Heart left ventricle (tissue), 16 donors: ENCODE data around the gene PTPRN2. TPM values are rescaled to one million over a fixed set of nuclear protein-coding genes. Genes with fewer than 3 reads are reported as not detected.

Experiments used
- ATAC-seq, 4 donors: fragments of 200-7000 bp; cut with Tn5 transposase; one replicate each; pipeline ENCODE4 v1.9.1; 2020 to 2022; ENCODE audit warnings: moderate library complexity in 4 of 4, mild to moderate bottlenecking in 3 of 4, moderate number of reproducible peaks in 1 of 4
- DNase-seq, 5 donors: peaks; one replicate each; pipeline ENCODE4 v3.0.0-alpha.2; 2020
- H3K27ac ChIP-seq, 12 donors: fragments of 200-600 bp; sonication (generic) in 4 of 12; one replicate each; pipeline versions ENCODE4 v1.5.0 to v1.8.0; 2016 to 2022; ENCODE audit warnings: mild to moderate bottlenecking in 2 of 12
- H3K27me3 ChIP-seq, 9 donors: fragments of 200-600 bp; sonication (generic) in 2 of 9; one replicate each; pipeline versions ENCODE4 v1.5.1 to v1.8.0; 2016 to 2022; ENCODE audit warnings: mild to moderate bottlenecking in 3 of 9
- H3K36me3 ChIP-seq, 9 donors: fragments of 200-600 bp; sonication (generic) in 2 of 9; one replicate each; pipeline versions ENCODE4 v1.5.0 to v1.8.0; 2018 to 2022; ENCODE audit warnings: mild to moderate bottlenecking in 2 of 9
- H3K4me1 ChIP-seq, 12 donors: fragments of 200-600 bp; sonication (generic) in 4 of 12; one replicate each; pipeline versions ENCODE4 v1.5.0 to v1.8.0; 2016 to 2022; ENCODE audit warnings: mild to moderate bottlenecking in 3 of 12
- H3K4me3 ChIP-seq, 12 donors: fragments of 200-600 bp; sonication (generic) in 4 of 12; one replicate each; pipeline versions ENCODE4 v1.5.0 to v1.8.0; 2017 to 2022; ENCODE audit warnings: mild to moderate bottlenecking in 9 of 12, moderate library complexity in 4 of 12
- H3K9me3 ChIP-seq, 12 donors: fragments of 200-600 bp; sonication (generic) in 4 of 12; one replicate each; pipeline versions ENCODE4 v1.5.0 to v1.8.0; 2016 to 2022; ENCODE audit warnings: mild to moderate bottlenecking in 1 of 12
- CTCF ChIP-seq, 12 donors: fragments of 200-600 bp; sonication (generic) in 4 of 12; IDR thresholded peaks; one replicate each; pipeline versions ENCODE4 v1.5.0 to v1.8.0; 2018 to 2022; ENCODE audit warnings: antibody characterized with exemption in 12 of 12, mild to moderate bottlenecking in 5 of 12
- POLR2A ChIP-seq, 2 donors: fragments of 450-650 bp; IDR thresholded peaks; one replicate each; pipeline ENCODE4 v1.6.1; 2017; ENCODE audit warnings: antibody characterized with exemption in 2 of 2, mild to moderate bottlenecking in 2 of 2, moderate library complexity in 2 of 2
- WGBS, 4 donors: extraction: QIAGEN DNeasy Blood & Tissue Kit in 2 of 4; methylation state at CpG; one replicate each; pipeline versions ENCODE4 v1.1.5 to v1.1.7; 2013 to 2018; 5-methylcytosine and 5-hydroxymethylcytosine counted together
- intact Hi-C, 10 donors: fragments of 100-400 bp; cut with DNase I; formaldehyde crosslinking; loops; one replicate each; pipeline versions ENCODE4 v1.11.1 to v1.14.2; 2022
- polyA plus RNA-seq, 2 donors: library from polyadenylated mRNA; stranded (reverse); fragments of 200-250 nt; gene quantifications; one replicate each; pipeline ENCODE4 v1.2.3, GENCODE V29; 2013
- total RNA-seq, 9 donors: library from RNA; depleted of rRNA in 2 of 9; stranded (reverse); fragments of >200 nt in 2 of 9; fragmentation: NEBNext Ultra II Directional in 3 of 9; extraction: Animal tissue kit (Norgen Biotek cat#: 25700) in 3 of 9; gene quantifications; one replicate each; pipeline versions ENCODE4 v1.1.0 to v1.2.4, GENCODE V29; 2016 to 2023
- donor health status: ischemic (EF 13 %, LVEDD 7.1; RV severe dilation, severe dysfunction).
- donor health status: healthy with polysubstance abuse.
- donor health status: DM: no; HTN: yes; CAD: no.
- donor health status: DM: no; HTN: no; CAD: no.
- donor health status: ischemic (EF 25% LVEDD 6.9; RV normal size, moderate dysfunction).
- donor health status: ischemic (EF 25% LVEDD 5.7; RV mildly dilated, moderate dysfunction).
- donor health status: healthy.
- donor health status: DM: yes; HTN: yes; CAD: no.
- donor health status: ischemic (EF 35%, LVEDD 5.7; RV mildly dilated, moderate dysfunction).
- donor health status: nonischemic (EF 11% LVEDD 7.7; RV severe dilation, severe dysfunction).
- donor health status: DM: yes; HTN: yes; CAD: no.
- donor health status: PGD.
- donor health status: ischemic (EF 29% LVEDD 5.4; RV normal size, mild dysfunction).
- donor health status: nonischemic (EF 23%, LVEDD 6.1; RV moderate dilation, normal function).

PTPRN2 gene
- total and polyA plus RNA-seq, 11 donors, result 0.61 to 2.3 (median 1.3) TPM

DNA sequence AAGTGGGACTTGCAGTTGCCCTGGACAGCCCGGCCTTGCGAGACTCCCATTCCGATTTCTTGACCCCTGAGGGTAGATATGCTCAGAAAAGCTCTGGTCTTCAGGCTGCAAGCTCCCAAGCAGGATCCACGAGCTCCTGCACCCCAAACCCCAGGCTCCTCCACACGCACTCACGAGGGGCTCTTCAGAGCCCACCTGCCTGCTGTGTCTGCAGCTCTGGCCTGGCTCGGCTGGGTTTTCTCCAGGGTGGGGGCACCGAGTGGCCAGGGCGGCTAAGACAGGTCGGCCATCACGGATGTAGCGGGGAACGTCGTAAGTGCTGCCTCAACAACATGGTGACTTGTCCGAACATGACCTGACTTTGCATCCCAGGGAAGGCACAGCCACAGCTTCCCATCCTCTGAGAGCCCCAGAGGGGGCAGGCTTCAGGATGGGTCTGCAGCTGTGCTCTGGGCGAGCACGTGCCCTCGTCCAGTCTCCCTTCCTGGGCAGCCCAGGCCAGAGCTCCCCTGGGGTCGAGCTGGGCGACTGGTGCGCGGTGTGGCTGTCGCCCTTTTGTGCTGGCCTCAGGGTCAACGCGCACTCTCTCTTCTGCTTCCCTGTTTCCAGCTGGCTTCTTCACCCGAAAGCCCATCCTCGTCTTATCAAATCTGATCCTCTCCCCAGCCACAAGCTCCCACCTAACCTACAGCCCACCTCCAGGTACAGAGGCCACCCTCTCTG lies 835.5 kb downstream of the PTPRN2 start:
- WGBS, 4 donors, result 83 to 92% (median 86%) methylated on average over 26 to 27 of the region's 27 CpGs
- H3K4me3 ChIP-seq, result no peak overlapping the region

DNA sequence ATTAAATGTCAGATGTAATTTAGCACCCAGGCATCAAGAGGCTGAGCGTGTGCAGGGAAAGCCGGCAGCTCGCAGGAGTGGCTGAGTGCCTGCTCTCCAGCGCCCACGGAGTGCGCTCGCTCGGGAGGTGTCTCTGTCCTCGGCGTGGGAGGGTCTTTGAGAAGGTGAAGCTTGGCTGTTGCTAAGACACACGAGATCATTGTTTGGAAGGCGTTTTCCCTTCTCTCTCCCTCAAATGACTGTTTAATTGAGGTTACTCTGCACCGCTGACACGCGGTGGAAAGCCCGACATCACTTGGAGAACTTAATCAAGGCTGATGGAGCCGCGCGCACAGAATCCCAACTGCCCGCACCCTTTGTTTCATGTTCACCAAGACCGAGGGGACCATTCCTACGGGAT lies 836.2 kb downstream of the PTPRN2 start:
- Histone ChIP-seq H3K9me3 (no peaks in the 10 kb centered on the region), H3K4me1 (no peaks in the 10 kb centered on the region), H3K27me3 (peaks cover 0 to 13% (median 0%) of the 10 kb centered on the region in 9 donors), H3K4me3 (no peak overlapping the region), H3K36me3 (no peaks in the 10 kb centered on the region), H3K27ac (no peak overlapping the region)
- ATAC-seq, result no peak
- no peak for TF ChIP-seq POLR2A (IDR thresholded peaks at IDR 0.05)
- no peak for TF ChIP-seq CTCF (IDR thresholded peaks at IDR 0.05)
- WGBS, 4 donors, result 82 to 87% (median 86%) methylated on average over 22 of the region's 22 CpGs
- DNase-seq, result no peak
- intact Hi-C loops, result no loop called here

More for the DNA sequence above, 835.5 kb downstream of the PTPRN2 start:
- intact Hi-C loops, result no loop called here
- ATAC-seq (no peak), DNase-seq (no peak)
- Histone ChIP-seq H3K27ac (no peak overlapping the region), H3K9me3 (no peaks in the 10 kb centered on the region), H3K4me1 (no peaks in the 10 kb centered on the region), H3K27me3 (peaks cover 0 to 13% (median 0%) of the 10 kb centered on the region in 9 donors), H3K36me3 (no peaks in the 10 kb centered on the region)
- TF ChIP-seq CTCF (IDR thresholded peaks at IDR 0.05) (no peak), POLR2A (IDR thresholded peaks at IDR 0.05) (no peak)

DNA sequence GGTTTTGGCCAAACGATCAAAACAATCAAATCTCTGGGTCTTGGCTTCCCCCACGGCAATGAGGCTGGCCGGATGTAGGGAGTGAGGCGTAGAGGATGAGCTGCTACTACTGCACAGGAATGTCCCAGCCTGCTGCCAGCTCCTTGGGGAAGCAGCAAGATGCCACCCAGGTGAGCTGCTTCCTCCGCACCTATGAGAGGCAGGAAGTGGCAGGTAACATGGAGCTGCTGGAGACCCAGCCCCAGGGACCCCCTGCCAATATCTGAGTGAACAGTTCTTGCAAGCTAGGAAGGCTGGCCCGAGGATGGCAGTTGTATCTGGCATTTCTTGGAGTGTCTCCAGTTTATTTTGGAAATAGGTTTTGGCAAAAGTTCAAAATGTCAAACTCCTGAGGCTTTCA lies 837.3 kb downstream of the PTPRN2 start:
- 73 to 85% (median 82%) methylated on average over 4 to 6 of the region's 6 CpGs for WGBS, 4 donors
- Histone ChIP-seq H3K4me1 (no peaks in the 10 kb centered on the region), H3K27ac (no peak overlapping the region), H3K4me3 (no peak overlapping the region), H3K9me3 (no peaks in the 10 kb centered on the region), H3K27me3 (peaks cover 0 to 9% (median 0%) of the 10 kb centered on the region in 9 donors), H3K36me3 (no peaks in the 10 kb centered on the region)
- no peak for ATAC-seq
- no peak for DNase-seq
- no peak for TF ChIP-seq CTCF (IDR thresholded peaks at IDR 0.05)
- no peak for TF ChIP-seq POLR2A (IDR thresholded peaks at IDR 0.05)
- intact Hi-C loops, result no loop called here

DNA sequence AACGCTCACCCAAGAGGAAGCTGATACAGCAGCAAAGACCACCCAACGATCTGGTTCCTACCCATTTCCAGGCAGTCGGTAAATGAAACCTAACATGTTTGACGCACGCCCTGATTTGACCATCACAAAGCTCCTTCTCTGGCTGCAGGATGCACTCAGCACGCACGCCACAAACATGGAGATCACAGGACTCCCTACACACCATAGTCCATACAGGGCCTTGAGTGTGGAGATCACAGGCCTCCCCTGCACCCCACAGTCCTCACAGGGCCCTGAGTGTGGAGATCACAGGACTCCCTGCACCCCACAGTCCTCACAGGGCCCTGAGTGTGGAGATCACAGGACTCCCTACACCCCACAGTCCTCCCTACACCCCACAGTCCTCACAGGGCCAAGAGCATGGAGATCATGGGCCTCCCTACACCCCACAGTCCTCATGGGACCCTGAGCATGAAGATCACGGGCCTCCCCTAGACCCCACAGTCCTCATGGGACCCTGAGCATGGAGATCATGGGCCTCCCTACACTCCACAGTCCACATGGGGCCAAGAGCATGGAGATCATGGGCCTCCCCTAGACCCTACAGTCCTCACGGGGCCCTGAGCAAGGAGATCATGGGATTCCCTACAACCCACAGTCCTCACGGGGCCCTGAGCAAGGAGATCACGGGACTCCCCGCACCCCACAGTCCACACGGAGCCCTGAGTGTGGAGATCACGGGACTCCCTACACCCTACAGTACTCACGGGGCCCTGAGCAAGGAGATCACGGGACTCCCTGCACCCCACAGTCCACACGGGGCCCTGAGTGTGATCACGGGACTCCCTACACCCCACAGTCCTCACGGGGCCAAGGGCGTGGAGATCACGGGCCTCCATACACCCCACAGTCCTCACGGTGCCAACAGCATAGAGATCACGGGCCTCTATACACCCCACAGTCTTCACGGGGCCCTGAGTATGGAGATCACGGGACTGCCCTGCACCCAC lies 841.6 kb downstream of the PTPRN2 start:
- H3K4me1 ChIP-seq, result no peaks in the 10 kb centered on the region
- intact Hi-C loops, result no loop called here
- WGBS, 4 donors, result 85 to 93% (median 91%) methylated on average over 24 to 25 of the region's 25 CpGs

More for the DNA sequence above, 841.6 kb downstream of the PTPRN2 start:
- no peak for TF ChIP-seq CTCF (IDR thresholded peaks at IDR 0.05)
- no peak for TF ChIP-seq POLR2A (IDR thresholded peaks at IDR 0.05)
- ATAC-seq (peak in 1 of 4 donors; percentile 45), DNase-seq (no peak)
- peaks cover 0 to 6% (median 0%) of the 10 kb centered on the region in 9 donors for H3K27me3 ChIP-seq
- H3K4me3 ChIP-seq, result no peak overlapping the region
- H3K27ac ChIP-seq, result no peak overlapping the region
- no peaks in the 10 kb centered on the region for H3K9me3 ChIP-seq
- no peaks in the 10 kb centered on the region for H3K36me3 ChIP-seq
